Liver (tissue), 9 donors: Measurements from ENCODE around the gene HOXA1. TPM values are rescaled to one million over a fixed set of nuclear protein-coding genes. Genes with fewer than 3 reads are reported as not detected.

Experiments
- DNase-seq: peaks from one replicate; pipeline ENCODE4 v3.0.0-alpha.2; 2017; ENCODE audit warnings: low spot score
- H3K27ac ChIP-seq, 2 donors: one replicate each; pipeline ENCODE4 v1.7.0; 2013; ENCODE audit warnings: inconsistent platforms in 2 of 2, low read length in 2 of 2, control low read depth in 1 of 2, low read depth in 1 of 2, mild to moderate bottlenecking in 1 of 2
- H3K27me3 ChIP-seq, 4 donors: one replicate each; pipeline versions ENCODE4 v1.6.1 to v1.7.0; 2013; ENCODE audit warnings: low read length in 3 of 4, inconsistent platforms in 1 of 4, mild to moderate bottlenecking in 1 of 4, moderate library complexity in 1 of 4; ENCODE audit not compliant: control insufficient read depth in 4 of 4, insufficient read depth in 4 of 4
- H3K36me3 ChIP-seq, 4 donors: one replicate each; pipeline versions ENCODE4 v1.6.1 to v1.7.0; 2013; ENCODE audit warnings: low read length in 3 of 4, mild to moderate bottlenecking in 3 of 4, low read depth in 1 of 4, moderate library complexity in 1 of 4; ENCODE audit not compliant: control insufficient read depth in 4 of 4, insufficient read depth in 3 of 4
- H3K4me1 ChIP-seq, 4 donors: one replicate each; pipeline versions ENCODE4 v1.6.1 to v1.7.0; 2013; ENCODE audit warnings: low read length in 3 of 4, mild to moderate bottlenecking in 3 of 4, moderate library complexity in 1 of 4; ENCODE audit not compliant: control insufficient read depth in 4 of 4, insufficient read depth in 4 of 4
- H3K4me3 ChIP-seq, 3 donors: one replicate each; pipeline versions ENCODE4 v1.6.1 to v1.7.0; 2013; ENCODE audit warnings: low read length in 3 of 3, control low read depth in 1 of 3, low read depth in 1 of 3, mild to moderate bottlenecking in 1 of 3
- H3K9ac ChIP-seq, 2 donors: one replicate each; pipeline ENCODE4 v1.7.0; 2013; ENCODE audit warnings: low read length in 2 of 2, mild to moderate bottlenecking in 2 of 2, moderate library complexity in 2 of 2, control low read depth in 1 of 2, low read depth in 1 of 2
- H3K9me3 ChIP-seq, 4 donors: one replicate each; pipeline versions ENCODE4 v1.6.1 to v1.7.0; 2013; ENCODE audit warnings: low read length in 3 of 4; ENCODE audit not compliant: control insufficient read depth in 4 of 4
- ATF3 ChIP-seq: IDR thresholded peaks from 2 replicates; pipeline ENCODE4 v1.6.1; 2016; ENCODE audit warnings: antibody characterized with exemption
- CTCF ChIP-seq: fragments of 150-350 bp; IDR thresholded peaks from 2 replicates; pipeline ENCODE4 v1.5.1; 2017; ENCODE audit warnings: improper control_type of control experiment, low read depth, low read length; ENCODE audit not compliant: missing input control
- EGR1 ChIP-seq, 2 donors: IDR thresholded peaks; 2 replicates each; pipeline ENCODE4 v1.6.1; 2016 to 2018; ENCODE audit warnings: antibody characterized with exemption in 2 of 2, low read depth in 2 of 2
- FOXA1 ChIP-seq: IDR thresholded peaks from 2 replicates; pipeline ENCODE4 v1.6.1; 2016; ENCODE audit warnings: antibody characterized with exemption
- FOXA2 ChIP-seq: IDR thresholded peaks from 2 replicates; pipeline ENCODE4 v1.6.1; 2016; ENCODE audit warnings: antibody characterized with exemption
- HNF4A ChIP-seq, 2 donors: conservative IDR thresholded peaks; 2 replicates each; pipeline ENCODE4 v1.6.1; 2016; ENCODE audit warnings: antibody characterized with exemption in 2 of 2, mild to moderate bottlenecking in 2 of 2
- HNF4G ChIP-seq: IDR thresholded peaks from 2 replicates; pipeline ENCODE4 v1.6.1; 2016; ENCODE audit warnings: antibody characterized with exemption
- JUND ChIP-seq, 2 donors: IDR thresholded peaks; 2 replicates each; pipeline ENCODE4 v1.6.1; 2016; ENCODE audit warnings: antibody characterized with exemption in 2 of 2
- MAX ChIP-seq: IDR thresholded peaks from 2 replicates; pipeline ENCODE4 v1.6.1; 2016; ENCODE audit warnings: antibody characterized with exemption
- NR2F2 ChIP-seq: IDR thresholded peaks from 2 replicates; pipeline ENCODE4 v1.6.1; 2016; ENCODE audit warnings: antibody characterized with exemption
- RAD21 ChIP-seq, 2 donors: IDR thresholded peaks; 2 replicates each; pipeline ENCODE4 v1.6.1; 2016; ENCODE audit warnings: antibody characterized with exemption in 2 of 2, mild to moderate bottlenecking in 2 of 2
- REST ChIP-seq: IDR thresholded peaks from 2 replicates; pipeline ENCODE4 v1.6.1; 2016; ENCODE audit warnings: antibody characterized with exemption, mild to moderate bottlenecking
- RXRA ChIP-seq, 2 donors: IDR thresholded peaks; 2 replicates each; pipeline ENCODE4 v1.6.1; 2017 to 2018; ENCODE audit warnings: antibody characterized with exemption in 2 of 2, mild to moderate bottlenecking in 1 of 2
- SP1 ChIP-seq: IDR thresholded peaks from 2 replicates; pipeline ENCODE4 v1.6.1; 2018; ENCODE audit warnings: antibody characterized with exemption, mild to moderate bottlenecking
- TAF1 ChIP-seq: conservative IDR thresholded peaks from 2 replicates; pipeline ENCODE4 v1.6.1; 2016; ENCODE audit warnings: antibody characterized with exemption, mild to moderate bottlenecking
- YY1 ChIP-seq: IDR thresholded peaks from 2 replicates; pipeline ENCODE4 v1.6.1; 2016; ENCODE audit warnings: antibody characterized with exemption, mild to moderate bottlenecking
- ZBTB33 ChIP-seq: IDR thresholded peaks from 2 replicates; pipeline ENCODE4 v1.6.1; 2016; ENCODE audit warnings: antibody characterized with exemption
- WGBS: extraction: QIAGEN DNeasy Blood & Tissue Kit; methylation state at CpG from one replicate; pipeline ENCODE4 v1.1.7; 2013; 5-methylcytosine and 5-hydroxymethylcytosine counted together
- polyA plus RNA-seq, 2 donors: library from polyadenylated mRNA; stranded (reverse) in 1 of 2; unstranded in 1 of 2; fragments of 200-250 nt in 1 of 2; fragments of >200 nt in 1 of 2; fragmentation: Nextera tagmentation in 1 of 2; extraction: Ambion mirVana in 1 of 2; gene quantifications; one replicate each; pipeline versions ENCODE4 v1.2.1 to v1.2.3, GENCODE V29; 2013 to 2015
- total RNA-seq, 2 donors: library from RNA; depleted of rRNA; stranded (reverse); fragments of >200 nt; gene quantifications; one replicate each; pipeline ENCODE4 v1.2.3, GENCODE V29; 2014
- donor health status: healthy.
- donor health status: healthy.
- donor health status: healthy.
- donor health status: healthy.
- donor health status: healthy.

The HOXA1 gene
- total and polyA plus RNA-seq, 4 donors: 0.08 to 0.28 (median 0.21) TPM

- peak overlapping the region in 1 of 3 donors; percentile 20 for H3K4me3 ChIP-seq
- WGBS: 18% methylated on average over 14 of the region's 14 CpGs
- peaks cover 0 to 29% (median 7%) of the 10 kb centered on the region in 4 donors for H3K27me3 ChIP-seq
- no peaks in the 10 kb centered on the region for H3K9me3 ChIP-seq
- DNase-seq: no peak
- peak overlapping the region; percentile 36 to 62 for H3K27ac ChIP-seq
- TF ChIP-seq TAF1: no peak
- TF ChIP-seq FOXA2: no peak
- no peak for TF ChIP-seq SP1
- no peak for TF ChIP-seq FOXA1
- no peak for TF ChIP-seq MAX
- TF ChIP-seq HNF4A (conservative IDR thresholded peaks at IDR 0.05): no peak
- no peak for TF ChIP-seq JUND (IDR thresholded peaks at IDR 0.05)
- no peak for TF ChIP-seq EGR1 (IDR thresholded peaks at IDR 0.05; ENCODE audit: low read depth in 2 of 2)
- no peak for TF ChIP-seq HNF4G
- TF ChIP-seq ATF3: no peak
- no peak for TF ChIP-seq REST
- TF ChIP-seq CTCF: no peak
- TF ChIP-seq RAD21 (IDR thresholded peaks at IDR 0.05): no peak
- no peak for TF ChIP-seq YY1
- no peak for TF ChIP-seq RXRA (IDR thresholded peaks at IDR 0.05)
- no peak for TF ChIP-seq NR2F2
- no peak for TF ChIP-seq ZBTB33
- H3K4me1 ChIP-seq: peaks cover 0 to 4% (median 2%) of the 10 kb centered on the region in 4 donors
- H3K36me3 ChIP-seq: no peaks in the 10 kb centered on the region
- no peak overlapping the region for H3K9ac ChIP-seq
Measured at GRCh38 chr7:27106901-27107240, 11.1 kb upstream of the HOXA1 start.
